HG03558 (cell line): ENCODE measurements around the gene CCDC182.

Source experiments
- ATAC-seq: cut with Tn5 transposase; IDR thresholded peaks from one replicate; pipeline ENCODE4 v1.9.1; 2021; ENCODE audit warnings: moderate number of reproducible peaks; ENCODE audit not compliant: unreplicated experiment; ENCODE audit errors: extremely low read depth

The CCDC182 gene

DNA sequence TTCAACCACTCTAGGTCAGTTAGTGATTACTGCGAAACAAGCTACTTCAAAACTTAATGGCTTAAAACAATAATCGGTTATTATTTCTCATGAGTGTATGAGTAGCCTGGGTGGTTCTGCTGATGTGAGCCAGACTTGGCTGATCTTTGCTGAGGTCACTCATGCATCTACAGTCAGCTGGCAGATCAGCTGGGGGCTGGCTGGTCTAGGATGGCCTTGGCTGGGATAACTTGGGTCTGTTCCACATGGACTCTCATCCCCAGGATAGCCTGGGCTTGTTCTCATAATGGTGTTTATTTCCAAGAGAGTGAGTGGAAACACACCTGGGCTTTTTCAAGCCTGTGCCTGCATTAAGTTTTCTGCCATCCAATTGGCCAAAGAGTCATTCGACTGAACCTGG, 13.0 kb downstream of the CCDC182 start:
- ATAC-seq = no peak

GRCh38 chr17:57730026-57730701, 14.9 kb downstream of the CCDC182 start:
- no peak for ATAC-seq

GRCh38 chr17:57727630-57728175, 17.4 kb downstream of the CCDC182 start:
- no peak for ATAC-seq

DNA sequence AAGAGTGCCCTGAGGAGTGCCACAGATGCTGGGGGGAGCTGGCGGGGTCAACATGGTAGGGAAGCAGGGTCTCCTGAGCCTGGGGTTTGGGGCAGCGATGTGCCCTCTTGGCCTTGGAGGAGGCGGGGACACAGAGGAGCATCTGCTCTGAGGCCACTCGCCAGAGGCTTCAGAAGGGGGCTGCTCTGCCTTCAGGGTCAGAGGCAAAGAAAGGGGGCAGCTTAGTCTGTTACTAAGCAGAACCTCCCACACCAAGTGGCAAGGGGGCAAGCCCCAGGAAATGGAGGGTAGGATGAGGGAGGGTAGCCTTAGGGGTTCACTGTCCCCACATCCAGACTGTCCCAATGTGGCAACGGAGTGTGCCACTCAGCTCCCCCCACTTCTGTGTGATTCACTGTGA, 18.3 kb downstream of the CCDC182 start:
- no peak for ATAC-seq

GRCh38 chr17:57726213-57726790, 18.8 kb downstream of the CCDC182 start:
- ATAC-seq = no peak

- no peak for ATAC-seq
Observed at GRCh38 chr17:57724729-57725125, 20.4 kb downstream of the CCDC182 start.

DNA sequence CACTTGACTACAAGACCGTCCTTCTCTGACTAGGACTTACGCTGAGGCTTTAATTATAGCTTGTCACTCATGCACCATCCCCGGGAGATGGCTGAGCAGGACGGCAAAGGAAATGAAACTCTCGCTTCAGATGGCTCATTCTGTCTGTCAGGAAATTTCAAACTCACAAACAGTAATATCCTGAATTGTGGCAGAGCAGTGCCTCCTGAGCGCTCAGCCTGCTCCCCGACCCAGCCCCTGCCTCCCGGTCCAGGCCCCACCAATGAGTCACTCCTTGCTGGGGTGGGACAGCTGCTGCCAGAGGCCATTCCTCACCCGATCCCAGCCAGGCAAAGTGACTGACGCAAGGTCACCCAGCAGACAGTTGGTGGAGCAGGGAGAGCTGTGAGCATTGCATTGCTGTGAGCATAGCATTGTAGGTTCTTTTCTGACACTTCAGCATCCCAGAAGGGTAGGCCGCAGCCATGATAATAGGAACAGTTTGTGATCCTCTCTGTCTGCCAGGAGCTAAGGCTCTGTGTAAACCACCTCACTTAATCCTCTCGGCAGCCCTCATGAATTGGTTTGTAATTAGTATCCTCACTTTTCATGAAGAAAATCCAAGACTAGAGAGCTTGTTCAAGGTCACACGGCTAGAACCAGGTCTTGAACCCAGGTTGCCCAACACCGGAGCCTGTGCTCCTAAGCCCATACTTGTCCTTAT, 20.9 kb downstream of the CCDC182 start:
- no peak for ATAC-seq

- no peak for ATAC-seq
Observed at GRCh38 chr17:57723427-57724025, 21.6 kb downstream of the CCDC182 start.

GRCh38 chr17:57722704-57723043, 22.4 kb downstream of the CCDC182 start:
- ATAC-seq = no peak

DNA sequence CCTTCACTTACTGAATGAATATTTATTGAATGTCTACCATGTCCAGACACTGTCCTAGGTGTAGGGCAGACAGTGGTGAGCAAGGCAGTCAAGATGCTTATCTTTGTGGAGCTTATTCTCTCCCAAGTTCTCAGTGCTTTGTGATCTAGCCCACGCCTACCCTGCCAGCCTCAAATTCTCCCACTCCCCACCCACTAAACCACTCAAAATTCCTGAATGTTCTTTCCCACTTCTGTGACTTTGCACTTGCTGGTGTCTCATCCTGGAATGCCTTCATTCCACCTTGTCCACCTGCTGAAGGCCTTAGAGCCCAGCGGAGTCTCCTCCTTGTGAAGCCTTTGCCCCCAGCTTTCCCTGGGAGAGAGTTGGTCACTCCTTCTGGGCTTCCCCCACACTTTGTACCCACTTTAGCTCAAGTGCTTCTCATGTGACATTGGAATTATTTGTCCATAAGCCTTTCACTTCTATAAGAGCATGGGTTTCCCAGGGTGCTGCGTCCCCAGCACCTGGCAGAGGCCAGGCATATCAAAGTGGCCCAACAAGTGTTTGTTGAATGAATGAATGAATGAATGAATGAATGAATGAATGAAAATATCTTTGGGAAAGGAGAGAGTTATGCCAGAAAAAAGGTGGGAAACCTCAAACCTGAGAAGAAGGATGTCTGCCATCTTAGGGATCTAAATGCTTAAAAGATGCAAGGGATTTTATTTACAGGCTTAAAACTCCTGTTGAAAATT, 23.0 kb downstream of the CCDC182 start:
- ATAC-seq = no peak

- ATAC-seq = no peak
Observed at GRCh38 chr17:57720386-57721035, 24.6 kb downstream of the CCDC182 start.

- ATAC-seq = no peak
Observed at GRCh38 chr17:57718878-57719277, 26.2 kb downstream of the CCDC182 start.

GRCh38 chr17:57715981-57716380, 29.1 kb downstream of the CCDC182 start:
- no peak for ATAC-seq

GRCh38 chr17:57714665-57715180, 30.4 kb downstream of the CCDC182 start:
- ATAC-seq = no peak

GRCh38 chr17:57713140-57713539, 32.0 kb downstream of the CCDC182 start:
- ATAC-seq = no peak

- no peak for ATAC-seq
Observed at GRCh38 chr17:57708410-57708809, 36.7 kb downstream of the CCDC182 start.

GRCh38 chr17:57707892-57708291, 37.2 kb downstream of the CCDC182 start:
- ATAC-seq = no peak

DNA sequence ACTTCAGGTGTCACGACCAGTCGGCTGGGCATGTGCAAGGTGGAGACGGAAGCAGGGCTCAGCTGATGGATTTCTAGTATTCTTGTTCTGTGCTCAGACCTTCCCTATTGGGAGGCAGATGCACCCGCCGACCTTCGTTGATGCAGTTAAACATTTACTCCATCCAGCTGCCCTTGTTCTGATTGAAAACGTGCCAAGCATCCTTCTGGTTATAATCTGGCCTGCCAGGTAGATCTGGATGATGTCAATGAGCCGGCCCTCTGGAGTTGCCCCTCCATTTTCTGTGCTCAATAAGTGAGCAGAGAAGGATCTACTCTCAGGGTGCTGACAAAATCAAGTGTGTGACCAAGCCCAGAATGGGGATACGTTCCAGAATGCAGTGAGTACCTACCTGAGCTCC, 38.3 kb downstream of the CCDC182 start:
- ATAC-seq = no peak

DNA sequence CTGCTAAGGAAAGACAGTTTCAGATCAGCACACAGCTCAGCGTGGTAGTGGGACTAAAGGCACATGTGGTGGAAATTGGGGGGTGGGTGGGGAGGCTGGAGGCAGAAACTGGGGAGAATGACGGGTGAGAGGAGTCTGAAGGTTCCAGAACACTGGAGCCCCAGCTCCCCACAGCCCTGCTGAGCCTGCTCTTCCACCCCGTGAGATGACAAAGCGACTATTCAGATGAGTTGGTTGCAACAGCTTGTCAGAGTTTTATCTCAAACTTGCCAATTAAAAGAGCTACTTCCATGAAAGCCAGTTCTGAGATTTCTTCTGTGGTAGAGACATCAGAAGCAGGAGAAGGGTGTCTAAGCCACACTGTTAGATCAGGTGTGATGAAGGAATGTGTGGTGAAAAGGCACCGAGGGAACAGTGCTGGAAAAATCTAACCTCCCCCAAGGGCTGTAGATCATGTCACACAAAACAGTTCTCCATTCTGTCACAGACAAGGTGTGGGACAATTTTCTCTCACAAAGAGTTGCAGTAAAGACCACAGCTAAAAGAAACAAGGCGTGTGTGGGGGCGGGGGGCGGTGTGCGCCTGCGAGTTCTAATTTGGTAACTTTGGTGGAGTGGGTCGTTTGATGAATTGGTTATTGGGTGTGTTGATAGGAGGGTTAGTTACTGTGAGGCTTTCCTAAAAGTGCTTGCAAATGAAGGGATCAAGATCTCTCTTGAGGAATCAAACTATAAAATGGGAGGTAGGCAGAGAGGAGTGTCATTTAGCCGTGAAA, 39.0 kb downstream of the CCDC182 start:
- ATAC-seq = no peak
